Activated CD4-positive, alpha-beta T cell treated with anti-CD3 and anti-CD28 coated beads, Interleukin-2, amount 50 U/mL, for 16 hours (primary cell): Measurements from ENCODE around the gene PFDN1.

Experiments
- DNase-seq: peaks from one replicate; pipeline ENCODE4 v3.0.0-alpha.2; 2020

The PFDN1 gene

GRCh38 chr5:140236891-140237598 is 65.9 kb downstream of the PFDN1 start:
- DNase-seq = no peak

DNA sequence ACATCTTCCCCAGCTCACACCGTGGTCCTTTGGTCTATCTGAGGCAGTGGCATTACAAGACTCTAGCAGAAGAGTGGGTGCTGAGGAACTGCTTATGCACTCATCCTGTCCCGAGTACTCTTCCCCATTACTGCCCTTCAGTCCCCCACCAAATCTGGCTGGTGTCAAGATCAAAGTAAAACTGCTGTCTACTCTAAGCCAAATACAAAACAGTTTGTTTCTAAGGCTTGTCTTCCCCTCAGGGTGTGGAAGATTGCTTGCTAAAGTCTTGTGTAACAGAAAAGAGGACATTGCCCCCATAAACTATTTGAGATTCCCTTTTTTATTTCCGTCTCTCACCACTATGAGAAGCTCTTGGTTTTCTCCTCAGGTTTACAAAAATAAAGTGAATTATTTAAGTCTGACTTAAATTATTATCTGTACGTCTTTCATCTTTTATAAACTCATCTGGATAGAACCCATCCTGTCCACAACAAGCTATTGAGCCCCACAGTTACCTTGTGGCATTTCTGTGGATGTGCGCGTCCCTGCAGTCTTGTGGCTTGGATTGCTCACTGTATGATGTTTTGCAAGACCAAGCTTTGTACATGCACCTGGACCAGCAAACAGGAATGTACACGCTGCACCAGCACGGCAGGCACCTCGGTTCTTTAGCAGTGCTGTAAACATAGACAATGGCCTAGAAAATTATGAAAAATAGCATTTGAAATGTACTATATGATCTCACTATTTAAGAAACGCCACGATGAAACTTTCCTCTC is 66.9 kb downstream of the PFDN1 start:
- DNase-seq = no peak

DNA sequence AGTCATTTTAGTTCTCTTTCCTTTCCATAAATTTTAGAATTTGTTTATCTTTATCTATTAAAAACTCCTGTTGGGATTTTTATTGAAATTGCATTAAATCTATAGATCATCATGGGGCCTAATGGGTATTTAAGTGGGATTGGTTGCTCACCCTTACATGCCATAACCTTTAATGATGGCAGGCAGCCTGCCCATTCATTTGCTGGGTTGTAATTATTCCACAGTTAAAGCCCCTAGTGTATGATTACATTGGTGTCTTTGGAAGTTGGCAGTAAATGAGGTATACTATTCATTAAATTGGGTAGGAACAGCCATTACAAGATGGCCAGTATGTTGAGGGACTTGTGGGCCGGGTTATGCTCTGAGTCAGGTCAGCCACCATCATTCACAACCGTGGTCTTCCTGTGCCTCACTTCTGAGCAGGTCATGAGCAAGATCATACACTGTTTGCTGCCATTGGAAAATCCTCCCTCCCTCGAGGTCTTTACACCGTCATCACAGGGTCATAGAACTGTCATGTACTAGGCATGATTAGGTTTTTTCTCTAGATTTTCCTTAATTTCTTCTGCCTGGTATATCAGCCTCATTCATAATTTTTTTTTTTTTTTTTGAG is 68.4 kb downstream of the PFDN1 start:
- DNase-seq = no peak

- DNase-seq = no peak
Measured at GRCh38 chr5:140232731-140233130, 70.2 kb downstream of the PFDN1 start.

DNA sequence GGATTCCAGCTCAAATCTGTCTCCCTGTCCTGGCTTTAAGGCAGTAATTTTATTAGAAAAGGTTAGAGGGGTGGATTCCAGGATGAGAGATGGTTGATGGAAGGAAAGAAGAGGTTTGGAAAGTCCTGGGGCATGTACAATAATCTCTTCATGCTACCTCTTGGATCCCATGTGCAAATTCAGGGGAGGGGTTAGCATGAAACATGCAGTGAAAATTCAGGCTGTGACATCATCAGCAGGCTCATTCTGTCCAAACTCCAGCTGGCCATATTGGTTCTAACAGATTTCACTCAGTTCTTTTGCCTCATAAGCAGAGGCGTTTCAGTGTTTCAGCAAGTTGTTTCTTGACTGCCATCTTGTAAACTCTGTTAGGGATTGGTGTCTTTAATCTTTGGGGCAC is 72.5 kb downstream of the PFDN1 start:
- DNase-seq = no peak

GRCh38 chr5:140228364-140228837 is 74.5 kb downstream of the PFDN1 start:
- no peak for DNase-seq

- no peak for DNase-seq
Measured at GRCh38 chr5:140227046-140227445, 75.9 kb downstream of the PFDN1 start.

- DNase-seq = no peak
Measured at GRCh38 chr5:140225396-140225795, 77.5 kb downstream of the PFDN1 start.

DNA sequence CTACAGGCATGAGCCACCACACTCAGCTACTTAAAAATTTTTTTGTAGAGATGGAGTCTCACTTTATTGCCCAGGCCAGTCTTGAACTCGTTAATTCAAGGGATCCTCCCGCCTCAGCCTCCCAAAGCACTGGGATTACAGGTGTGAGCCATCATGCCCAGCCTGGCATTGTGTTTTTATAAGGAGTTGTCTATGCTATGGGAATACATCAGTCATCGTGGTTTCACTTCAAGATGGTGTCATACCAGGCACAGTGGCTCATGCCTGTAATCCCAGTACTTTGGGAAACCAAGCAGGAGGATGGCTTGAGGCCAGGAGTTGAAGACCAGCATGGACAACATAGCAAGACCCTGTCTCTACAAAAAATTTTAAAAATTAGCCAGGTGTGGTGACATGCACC is 78.2 kb downstream of the PFDN1 start:
- no peak for DNase-seq

- DNase-seq = no peak
Measured at GRCh38 chr5:140223567-140223966, 79.3 kb downstream of the PFDN1 start.

- DNase-seq = no peak
Measured at GRCh38 chr5:140222416-140222815, 80.5 kb downstream of the PFDN1 start.

DNA sequence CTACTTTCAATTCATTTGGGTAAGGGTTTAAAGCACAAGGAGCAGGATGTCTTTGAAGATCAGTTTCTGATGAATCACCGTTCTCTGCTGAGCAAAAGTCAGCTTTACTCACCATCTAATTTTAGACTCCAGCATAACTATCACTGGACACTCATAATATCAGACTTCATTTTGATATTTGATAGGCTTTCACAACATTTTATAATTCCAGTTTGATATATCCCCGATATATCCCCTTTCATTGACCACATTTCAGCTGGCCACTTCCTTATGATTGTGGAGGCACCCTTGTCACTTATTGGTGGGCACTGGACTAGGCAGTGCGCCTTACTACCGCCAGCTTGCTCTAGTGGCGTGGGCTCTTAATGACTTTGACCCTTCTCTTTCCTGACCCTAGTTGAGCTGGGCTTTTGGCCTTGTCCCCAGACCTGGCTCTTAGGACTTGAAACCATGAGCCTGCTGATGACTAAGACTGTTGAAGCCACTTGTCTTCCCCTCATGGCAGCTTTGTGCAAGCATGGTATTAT is 81.1 kb downstream of the PFDN1 start:
- DNase-seq = peak; percentile 52

DNA sequence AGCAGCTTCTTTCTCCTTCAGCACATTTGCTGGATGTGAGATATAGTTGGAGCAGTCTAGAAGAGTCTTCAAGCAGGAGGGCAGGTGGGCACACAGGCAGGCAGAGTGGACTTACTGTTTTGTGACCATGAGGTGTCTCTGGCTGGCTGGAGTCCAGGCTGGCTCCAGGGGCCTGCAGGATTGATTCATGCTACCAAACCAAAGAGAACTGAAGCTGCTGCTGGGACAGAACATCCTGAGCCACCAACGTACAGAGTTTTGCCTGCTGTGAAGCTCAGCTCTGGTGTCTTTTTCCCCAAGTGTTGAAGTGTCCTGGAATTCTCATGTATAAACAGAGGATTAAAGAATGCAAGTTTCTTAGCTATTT is 82.2 kb downstream of the PFDN1 start:
- DNase-seq = no peak

- DNase-seq = peak; percentile 61
Measured at GRCh38 chr5:140220032-140220697, 82.7 kb downstream of the PFDN1 start.

DNA sequence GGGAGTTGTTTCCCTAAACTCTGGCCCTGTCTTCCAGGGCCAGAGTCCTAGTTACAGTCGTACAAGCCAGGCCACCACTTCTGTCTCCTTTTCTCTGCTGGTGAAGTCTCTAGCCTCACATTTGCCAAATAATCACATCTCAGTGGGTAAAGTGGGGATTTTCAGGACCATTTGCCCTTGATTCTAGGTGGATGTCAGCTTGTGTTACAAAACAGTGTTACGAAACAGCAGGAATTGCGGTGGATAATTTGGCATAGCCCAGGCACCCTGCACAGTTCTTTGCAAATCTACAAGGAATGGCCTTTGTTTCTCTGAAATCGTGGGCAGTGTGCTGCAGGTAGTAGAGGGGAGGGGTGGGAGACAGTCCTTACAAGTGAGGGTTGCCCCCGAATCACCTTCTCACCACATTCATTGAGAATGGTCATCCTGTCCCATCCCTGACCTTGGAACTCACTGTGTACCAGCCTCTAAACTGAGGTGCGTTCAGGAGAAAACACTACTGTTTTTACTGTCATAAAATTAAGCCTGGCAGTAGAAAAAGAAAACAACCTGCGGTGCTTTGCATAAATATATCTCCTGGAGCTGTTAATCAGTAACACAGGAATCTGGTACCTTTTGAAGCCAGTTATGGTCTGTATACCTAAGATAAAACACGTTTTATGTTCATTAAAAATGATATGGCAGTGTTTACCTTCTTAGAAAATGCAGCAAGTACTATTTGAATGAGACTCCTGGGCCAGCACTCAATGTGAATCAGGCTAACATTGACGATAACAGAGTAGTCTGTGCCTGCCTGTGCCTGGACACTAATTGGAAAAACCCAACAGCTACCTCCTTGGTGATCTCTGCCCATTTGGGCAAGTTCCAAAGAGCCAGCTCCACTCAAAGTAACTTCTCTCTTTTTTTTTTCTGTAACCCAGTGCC is 83.6 kb downstream of the PFDN1 start:
- no peak for DNase-seq

DNA sequence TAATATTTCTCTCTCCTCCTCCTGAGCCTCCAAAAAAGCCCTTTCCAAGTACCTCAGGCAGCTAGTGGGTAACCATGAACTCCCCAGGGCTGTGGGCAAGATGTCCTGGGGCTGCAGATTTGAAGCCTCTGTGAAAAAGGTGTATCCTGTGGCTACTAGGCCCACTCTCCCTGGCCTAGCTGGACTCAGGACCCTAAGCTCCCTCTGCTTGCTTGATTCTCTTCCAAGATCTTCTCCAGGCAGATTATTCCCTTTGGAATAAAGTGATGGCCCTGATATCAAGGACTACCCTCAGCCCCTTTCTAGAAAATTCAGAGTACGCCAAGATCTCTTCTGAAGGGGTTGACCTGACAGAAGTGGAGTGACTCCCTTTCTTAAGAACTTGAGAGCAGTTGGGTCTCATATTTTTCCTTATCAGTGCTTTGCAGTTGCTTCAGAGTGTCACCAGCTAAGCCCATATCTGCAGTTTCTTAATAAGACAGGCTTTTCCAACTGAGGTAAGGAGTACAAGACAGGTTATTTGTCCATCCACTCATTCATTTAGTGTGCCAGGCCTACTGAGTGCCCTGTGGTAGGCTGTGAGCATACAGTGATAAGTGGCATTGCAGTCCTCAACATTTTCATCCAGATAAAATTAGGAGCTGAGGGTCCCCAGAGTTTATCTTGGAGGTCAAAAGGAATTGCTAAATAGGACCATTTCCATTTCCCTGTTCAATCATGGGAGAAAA is 85.4 kb downstream of the PFDN1 start:
- no peak for DNase-seq

DNA sequence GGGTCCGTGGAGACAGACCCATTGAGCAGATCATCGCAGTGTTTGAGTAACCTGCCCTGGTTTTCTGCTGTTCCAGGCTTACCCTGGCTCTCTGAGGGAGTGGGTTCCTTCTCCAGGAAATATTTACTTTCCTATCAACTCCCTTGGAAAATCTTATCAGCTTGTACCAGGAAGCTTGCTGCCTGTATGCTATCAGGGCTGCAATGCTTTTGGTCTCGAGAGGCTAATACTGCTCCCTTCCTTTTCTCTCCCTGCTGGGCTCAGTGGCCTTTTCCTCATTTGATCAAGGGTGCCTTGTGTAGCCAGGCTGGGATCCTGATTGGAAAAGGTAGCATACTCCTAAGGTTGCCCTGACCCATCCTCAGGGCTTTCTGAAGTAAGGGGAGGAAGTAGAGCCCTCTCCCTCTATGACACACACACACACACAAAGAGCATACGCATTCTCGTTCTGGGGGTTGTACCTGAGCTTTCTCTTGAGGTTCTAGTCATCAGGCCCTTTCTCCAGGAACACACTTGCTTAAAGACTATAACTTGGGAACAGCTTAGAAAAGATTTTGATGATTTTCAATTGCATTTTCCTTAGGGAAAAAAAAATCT is 86.3 kb downstream of the PFDN1 start:
- DNase-seq = no peak

DNA sequence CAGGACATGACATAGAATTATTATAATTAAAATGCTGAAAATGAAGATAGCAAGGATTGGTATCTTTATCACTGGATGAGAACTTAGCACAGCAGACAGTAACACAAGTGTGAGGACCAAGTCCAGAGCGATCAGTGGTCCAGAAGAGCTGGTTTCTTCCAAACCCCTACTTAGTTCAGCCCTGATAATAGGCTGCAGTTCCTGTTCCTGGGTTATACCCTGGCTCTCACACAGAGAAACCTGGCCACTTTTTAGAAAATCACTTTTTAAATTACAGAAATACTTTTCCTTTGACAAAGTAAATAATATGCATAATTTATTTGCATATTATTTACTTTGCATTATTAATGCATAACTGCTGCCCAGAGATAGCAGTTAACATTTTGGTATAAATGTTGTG is 87.6 kb downstream of the PFDN1 start:
- no peak for DNase-seq

DNA sequence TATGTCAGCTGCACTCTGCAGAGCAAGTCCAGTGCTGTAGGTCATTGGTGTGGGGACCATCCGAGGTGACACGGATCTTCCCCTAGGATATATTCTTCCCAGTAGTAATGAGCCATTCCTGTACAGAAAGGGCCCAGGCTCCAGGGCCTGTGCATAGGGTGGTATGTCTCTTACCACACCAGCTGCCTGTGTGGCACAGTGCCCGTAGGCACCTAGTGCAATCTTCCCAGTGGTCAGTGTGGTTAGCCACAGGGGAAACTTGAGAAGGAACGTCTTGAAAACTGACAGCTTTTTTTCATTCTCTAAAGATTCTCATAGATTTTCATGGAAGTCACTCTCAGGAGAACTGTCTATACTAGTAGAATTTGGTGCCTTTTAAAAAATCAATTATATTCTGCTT is 88.1 kb downstream of the PFDN1 start:
- no peak for DNase-seq

GRCh38 chr5:140213370-140213983 is 89.4 kb downstream of the PFDN1 start:
- peak; percentile 52 for DNase-seq

GRCh38 chr5:140208065-140208464 is 94.8 kb downstream of the PFDN1 start:
- DNase-seq = no peak
